GM23248 (cell line): ENCODE measurements around the gene PDE3B.

Experiments used
- EZH2 ChIP-seq: fragments of 200-600 bp; sonication (generic); IDR thresholded peaks from 2 replicates; pipeline ENCODE4 v1.6.1; 2018; ENCODE audit warnings: antibody characterized with exemption, mild to moderate bottlenecking; ENCODE audit not compliant: insufficient read depth, poor library complexity, severe bottlenecking
- EZH2phosphoT487 ChIP-seq: fragments of 200-600 bp; sonication (generic); IDR thresholded peaks from 2 replicates; pipeline ENCODE4 v1.6.1; 2018; ENCODE audit warnings: antibody characterized with exemption, moderate library complexity, mild to moderate bottlenecking, low read depth; ENCODE audit not compliant: insufficient read depth

DNA sequence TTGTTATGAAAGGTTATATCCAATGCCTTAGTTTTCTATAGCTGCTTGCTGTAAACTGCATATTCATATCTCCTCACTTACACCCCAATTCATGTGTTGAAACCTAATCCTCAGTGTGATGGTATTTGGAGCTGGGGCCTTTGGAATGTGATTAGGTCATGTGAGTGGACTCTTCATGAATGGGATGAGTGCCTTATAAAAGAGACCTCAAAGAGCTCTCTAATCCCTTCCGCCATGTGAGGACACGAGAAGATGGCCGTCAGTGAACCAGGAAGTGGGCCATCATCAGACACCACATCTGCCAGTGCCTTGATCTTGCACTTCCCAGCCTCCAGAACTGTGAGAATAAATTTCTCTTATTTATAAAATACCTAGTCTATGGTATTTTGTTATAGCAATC lies 169.2 kb downstream of the PDE3B start:
- TF ChIP-seq EZH2phosphoT487 (no peak), EZH2 (no peak)
